IPS-NIHi7 (cell line): ENCODE data around the gene AFAP1.

Source experiments
- DNase-seq: peaks from one replicate; pipeline ENCODE4 v3.0.0; 2012; ENCODE audit warnings: mixed read lengths; ENCODE audit errors: extremely low spot score

AFAP1 gene

DNA sequence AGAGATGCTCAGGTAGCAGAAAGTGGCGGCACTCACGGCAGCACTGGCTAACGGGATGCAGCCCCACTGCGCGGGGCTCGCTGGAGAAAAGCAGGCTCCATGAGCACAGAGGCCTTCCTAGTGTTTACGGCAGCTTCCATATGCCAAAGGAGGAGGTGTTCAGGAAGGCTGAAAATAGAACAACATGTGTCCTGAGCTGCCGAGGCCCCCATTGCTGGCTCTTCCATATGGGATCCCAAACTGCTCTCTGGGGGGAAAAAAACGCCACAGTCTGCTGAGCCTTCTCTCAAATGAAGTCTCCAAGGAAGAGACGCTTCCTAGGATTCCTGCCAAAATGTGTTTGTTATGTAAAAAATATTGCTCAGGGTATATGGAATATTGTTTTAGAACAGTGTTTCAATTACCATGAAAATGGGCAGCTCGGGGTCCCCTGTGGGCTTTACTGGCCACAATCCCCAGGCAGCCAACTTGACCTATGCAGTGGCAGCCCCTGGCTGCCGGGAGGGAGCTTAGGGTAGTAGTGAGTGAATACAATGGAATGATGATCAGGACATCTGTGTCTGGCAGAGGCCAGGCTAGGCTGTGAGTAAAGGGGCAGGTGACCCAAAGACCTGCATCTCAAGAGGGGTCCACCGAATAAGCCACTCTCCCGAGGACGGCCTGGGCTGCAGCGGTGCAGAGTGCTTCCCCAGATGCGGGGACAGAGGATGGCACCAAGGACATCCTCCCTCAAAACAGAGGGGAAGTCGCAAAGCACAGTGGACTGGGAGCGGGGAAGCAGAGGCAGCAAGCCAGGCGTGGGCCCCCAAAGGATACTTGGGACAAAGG lies 170.1 kb downstream of the AFAP1 start:
- no peak for DNase-seq

DNA sequence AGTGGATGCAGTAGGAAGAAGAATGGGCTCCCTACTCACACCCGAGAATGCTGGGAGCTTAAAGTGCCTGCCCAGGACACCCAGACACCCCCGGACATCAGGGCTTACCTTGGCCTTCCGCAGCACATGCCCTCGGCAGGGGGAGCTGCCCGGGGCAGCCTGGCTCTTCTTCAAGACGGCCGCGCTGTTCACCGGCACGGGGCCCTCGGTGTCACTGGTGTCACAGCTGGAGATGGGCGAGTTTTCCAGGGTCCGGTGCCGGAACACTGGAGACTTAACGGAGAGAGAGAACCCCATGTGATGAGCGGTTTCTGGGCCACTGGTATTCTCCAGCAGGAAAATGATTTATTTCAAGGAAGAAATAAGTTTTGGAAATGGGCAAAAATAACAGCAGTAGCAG lies 170.9 kb downstream of the AFAP1 start:
- DNase-seq: no peak

DNA sequence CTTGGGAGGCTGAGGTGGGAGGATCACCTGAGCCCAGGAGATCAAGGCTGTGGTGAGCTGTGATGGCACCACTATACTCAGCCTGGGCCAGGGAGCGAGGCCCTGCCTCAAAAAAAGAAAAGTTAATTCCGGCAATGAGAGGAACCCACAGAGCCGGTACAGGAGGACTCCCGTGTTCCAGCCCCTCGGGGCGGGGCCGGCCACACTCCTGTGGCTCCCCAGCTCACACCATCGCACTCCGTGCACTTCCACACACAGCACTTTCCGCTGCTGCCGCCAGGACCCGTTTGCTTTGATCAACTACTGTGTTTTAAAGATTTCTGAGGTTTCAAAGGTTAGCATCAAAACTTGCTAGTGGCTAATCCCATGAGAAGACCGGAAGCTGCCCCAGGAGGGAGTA lies 171.7 kb downstream of the AFAP1 start:
- no peak for DNase-seq

DNA sequence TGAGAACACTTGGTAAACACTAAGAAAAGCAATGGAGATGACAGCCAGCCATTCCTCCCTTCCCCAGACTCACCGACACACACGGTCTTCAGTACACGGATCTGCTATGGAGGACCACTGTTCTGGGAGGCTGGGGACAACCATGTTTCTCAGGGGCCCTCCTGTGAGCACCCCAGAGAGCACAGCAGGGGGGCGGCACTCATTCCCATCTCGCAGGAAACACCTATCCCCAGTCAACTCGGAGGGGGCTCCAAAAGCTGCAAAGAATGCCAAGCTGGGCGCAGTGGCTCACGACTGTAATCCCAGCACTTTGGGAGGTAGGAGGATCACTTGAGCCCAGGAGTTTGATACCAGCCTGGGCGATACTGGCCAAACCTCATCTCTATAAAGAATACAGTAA lies 172.1 kb downstream of the AFAP1 start:
- no peak for DNase-seq

DNA sequence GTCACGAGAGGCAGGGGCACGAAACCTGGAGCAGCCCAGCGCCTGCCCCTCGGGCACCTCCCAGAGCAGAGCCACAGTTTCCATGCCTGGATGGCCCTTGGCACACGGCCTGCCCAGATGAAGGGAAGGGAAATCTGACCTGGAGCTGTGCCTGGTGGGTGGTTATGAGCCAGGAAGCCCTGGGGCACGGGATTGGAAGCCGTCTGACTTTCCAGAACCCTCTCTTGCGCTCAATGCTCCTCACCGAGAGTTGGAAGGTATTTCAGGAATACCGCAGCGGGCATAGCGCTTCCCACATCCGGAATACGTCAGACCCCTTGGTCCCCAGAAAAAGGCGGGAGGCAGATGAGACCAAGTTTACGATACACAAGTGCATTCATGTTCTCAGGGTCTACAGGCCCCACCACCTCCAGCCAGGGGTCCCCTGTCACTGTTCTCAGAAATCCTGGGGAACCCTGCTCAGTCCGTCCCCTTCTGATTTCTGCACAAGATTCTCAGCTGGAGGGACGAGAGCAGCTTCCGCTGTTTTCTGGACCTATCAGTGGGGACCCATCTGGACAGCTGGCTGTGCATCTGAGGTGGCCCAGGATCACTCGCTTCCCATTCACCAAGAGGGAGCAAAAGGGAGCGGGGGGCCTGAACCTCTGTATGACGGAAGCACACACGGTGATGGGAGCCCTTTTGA lies 172.9 kb downstream of the AFAP1 start:
- DNase-seq: no peak

DNA sequence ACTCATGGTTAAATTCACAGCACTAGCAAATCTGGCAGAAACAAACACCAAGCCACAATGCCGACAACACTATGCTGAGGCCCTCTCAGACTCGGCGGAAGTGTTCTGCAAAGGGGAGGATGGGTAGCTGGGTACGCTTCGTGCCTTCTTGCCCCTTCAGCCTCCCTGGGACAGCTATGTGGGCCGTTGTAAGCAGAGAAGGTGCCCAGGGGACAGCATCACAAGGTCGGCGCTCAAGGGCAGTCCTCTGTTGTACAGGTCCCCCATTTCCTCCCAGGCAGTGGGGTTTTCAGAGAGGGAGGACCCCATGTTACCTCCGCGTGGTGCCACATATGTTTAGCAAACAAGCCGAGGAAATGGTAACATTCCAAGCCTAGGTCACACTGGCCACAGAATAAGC lies 173.6 kb downstream of the AFAP1 start:
- DNase-seq: no peak

DNA sequence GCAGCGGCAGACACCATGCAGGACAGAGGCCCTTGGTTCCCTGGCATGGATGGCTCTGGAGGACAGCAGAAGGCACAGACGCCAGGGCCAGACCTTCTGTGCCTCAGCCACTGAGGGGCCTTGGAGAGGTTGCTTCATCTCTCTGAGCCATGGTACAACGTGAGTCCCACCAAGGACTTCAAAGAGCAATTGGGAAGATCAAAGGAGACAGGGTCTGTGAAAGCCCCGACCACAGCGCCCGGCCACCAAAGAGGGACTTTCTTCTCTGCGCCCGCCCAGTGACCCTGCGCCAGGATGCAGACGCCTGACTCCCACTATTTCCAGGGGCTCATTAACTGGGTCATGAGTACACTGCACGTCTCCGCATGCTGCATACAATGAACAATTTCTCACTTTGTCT lies 174.0 kb downstream of the AFAP1 start:
- DNase-seq: no peak

DNA sequence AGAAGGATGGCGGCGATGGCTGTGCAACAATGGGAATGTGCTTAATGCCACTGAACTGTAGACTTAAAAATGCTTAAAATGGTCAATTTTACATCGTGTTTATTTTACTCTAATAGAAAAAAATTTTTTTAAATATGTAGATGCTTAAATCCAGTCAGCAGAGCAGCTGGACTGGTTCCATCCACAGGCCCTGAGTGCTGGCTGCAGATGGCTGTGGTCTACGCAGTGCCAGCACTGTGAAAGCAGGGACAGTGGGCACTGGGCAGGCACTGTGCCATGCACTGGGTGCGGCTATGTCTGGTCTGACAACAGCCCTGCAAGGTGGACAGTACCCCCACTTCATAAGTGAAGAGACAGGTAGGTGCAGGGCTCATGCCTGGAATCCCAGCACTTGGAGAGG lies 175.2 kb downstream of the AFAP1 start:
- no peak for DNase-seq

DNA sequence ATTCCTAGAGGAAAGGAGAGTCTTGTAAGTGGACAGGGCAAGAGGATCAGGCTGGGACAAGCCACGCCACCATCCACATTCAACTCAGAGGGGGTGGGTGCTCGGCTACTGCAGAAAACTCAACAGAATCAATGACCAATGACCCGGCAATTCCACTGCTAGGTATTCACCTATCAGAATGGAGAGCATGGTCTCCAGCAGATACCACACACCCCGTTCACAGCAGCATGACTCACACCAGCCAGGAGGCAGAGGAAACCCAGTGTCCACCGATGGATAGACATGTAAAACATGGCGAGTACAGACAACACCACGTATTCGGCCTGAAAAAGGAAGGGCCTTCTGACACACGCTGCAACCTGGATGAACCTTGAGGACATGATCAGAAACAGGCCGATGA lies 175.9 kb downstream of the AFAP1 start:
- DNase-seq: peak; percentile 29

DNA sequence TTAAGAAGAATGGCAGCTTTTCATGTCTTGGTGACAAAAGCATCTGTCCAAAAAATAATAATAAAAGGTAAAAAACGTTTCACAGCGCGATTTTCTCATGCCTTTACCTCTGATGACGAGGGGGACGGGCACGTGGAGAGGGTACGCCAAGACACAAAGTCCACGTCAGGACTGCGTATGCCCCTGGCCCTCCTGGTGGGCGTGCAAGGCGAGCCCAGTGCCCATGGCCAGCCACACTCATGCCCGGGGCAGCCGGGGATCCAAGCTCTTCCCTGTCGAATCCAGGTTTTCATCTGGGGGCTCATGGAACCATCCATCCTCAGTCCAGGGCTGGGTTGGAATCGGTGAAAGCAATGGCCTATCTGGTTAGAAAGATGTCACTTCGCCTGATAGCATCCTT lies 176.6 kb downstream of the AFAP1 start:
- DNase-seq: no peak

DNA sequence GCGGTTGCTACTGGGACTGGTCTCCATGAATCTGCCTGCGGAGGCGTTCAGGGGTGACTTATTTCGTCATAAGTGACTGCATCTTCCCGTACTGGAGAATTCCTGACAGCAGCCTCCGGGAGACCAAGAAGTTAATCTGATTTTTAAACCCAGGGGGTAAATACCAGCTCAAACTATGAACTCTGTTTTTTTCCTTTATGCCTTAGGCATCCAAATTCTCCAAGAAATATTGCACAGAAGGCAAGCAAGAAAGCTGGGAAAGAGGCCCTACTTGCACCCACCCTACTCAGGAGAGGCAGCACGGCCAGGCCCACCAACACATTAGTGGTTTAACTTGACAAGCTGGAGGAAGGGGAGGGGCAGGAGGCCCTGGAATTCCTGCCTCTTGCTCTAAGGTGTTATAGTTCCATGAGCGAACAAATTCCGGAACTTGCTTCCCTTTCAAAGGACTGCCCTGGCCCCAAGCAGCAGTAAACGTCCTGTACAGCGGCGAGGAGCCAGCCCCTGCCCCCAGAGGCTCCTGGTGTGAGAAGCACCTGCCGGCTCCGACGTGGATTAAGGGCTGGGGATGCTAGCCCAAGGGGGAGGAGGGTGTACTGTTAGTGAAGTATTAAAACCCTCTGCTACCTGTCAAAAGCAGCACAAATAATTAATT lies 177.2 kb downstream of the AFAP1 start:
- no peak for DNase-seq

DNA sequence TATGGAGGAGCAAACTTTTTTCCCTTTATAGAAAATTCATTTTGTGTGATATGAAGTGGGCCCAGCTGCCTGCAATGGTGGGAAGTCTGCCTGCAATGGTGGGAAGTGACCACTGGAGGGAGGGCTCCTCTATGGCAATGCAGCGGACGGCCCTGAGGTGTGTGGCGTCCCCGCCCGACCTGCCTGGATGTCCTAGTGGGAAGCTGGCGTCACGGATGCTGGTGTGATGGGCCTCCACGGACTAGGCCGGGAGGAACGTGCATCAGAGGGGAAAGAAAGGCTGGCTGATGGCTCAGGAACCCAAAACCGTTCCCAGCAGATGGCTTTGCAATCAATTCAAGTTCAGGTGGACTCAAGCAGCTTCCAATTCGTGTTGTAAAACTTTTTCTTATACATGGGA lies 177.9 kb downstream of the AFAP1 start:
- peak; percentile 91 for DNase-seq

DNA sequence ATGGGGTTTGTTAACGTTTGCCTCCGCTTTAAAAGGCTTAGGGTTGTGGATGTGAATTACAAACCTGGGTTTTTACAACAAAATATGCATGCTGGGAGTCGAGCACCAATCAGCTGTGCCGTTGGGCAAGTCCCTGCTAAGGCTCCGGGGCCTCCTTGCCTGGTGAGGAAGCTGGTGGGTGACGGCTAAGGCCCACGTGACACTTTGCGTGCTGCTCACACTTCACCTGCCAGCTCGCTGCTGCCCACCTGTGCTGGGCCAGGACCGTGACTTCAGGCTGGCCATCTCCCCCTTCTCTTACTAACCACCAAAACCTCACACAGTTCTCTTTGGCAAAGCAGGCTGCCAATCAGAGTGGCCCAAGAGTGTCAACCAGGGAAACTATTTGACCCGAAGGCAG lies 178.3 kb downstream of the AFAP1 start:
- DNase-seq: no peak

DNA sequence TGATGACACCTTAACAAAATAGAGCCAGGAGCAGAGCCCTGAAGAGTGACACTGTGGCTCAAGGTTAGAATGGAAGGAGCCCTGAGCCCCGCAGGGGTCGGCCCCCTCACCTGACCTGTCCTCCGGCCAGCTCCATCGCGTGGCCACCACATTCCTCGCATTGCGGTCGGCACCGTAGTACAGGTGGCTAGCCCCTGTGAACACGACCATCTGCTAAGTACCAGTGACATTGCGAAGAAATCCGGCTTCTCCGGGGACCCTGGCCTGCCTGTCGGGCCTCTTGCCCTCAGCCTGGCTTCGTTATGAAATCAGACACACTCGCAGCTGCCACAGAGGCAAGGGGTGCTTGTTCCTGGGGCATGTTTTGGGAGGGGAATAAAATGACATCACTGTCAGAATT lies 179.0 kb downstream of the AFAP1 start:
- no peak for DNase-seq

DNA sequence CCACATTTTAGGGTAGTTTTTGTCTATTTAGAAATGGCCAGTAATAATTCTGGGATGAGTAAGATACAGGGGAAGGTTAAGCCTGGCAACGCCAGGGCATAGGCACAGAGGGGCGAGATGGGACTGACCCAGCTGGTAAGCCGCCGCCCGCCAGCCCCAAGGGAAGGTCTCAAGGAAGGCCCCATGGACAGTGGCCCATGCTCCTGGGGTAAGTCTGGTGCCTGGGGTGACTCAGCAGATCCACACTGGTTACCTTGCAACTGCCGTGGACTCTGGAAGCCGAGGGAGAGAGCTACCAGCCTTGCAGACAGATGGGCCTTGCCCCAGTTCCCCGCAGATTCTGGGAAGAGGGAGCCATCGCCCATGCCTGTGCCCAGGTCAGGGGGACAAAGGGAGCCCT lies 179.4 kb downstream of the AFAP1 start:
- DNase-seq: no peak

DNA sequence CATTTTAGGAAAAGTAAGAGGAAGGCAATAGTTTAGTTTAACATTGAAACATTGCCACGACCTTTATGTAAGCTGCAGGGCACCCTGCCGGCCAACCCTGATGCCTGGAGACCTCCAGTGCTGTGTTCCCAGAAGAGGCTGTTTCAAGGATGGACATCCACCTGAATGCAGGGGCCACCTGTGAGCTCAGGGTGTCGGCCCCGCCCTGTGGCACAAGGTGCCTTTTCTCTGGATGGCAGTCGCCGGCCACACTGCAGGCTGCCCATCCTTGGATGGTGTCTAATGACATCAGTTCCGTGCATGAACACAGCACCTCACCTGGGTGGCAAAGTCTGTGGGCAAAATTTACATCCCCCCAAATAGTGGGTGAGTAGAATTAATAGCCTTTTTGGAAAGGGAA lies 180.0 kb downstream of the AFAP1 start:
- DNase-seq: no peak

DNA sequence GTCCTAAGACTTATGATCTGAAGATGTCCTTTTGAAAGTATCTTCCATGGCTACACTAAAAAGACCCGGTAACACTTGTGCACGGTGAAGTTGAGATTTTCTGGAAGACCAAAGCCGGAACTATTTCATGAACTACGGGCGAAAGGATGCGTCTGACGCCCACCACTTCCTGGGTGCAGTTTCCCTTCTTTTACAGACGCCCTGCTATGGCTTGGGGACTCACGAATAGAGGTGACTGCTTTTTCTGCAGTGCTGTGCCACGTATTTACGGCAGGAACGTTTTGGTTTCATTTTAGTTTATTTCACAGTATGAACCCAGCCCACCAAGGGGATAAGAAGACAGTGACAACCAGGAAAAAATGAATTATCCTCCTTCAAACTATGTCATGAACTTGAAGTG lies 180.4 kb downstream of the AFAP1 start:
- no peak for DNase-seq

DNA sequence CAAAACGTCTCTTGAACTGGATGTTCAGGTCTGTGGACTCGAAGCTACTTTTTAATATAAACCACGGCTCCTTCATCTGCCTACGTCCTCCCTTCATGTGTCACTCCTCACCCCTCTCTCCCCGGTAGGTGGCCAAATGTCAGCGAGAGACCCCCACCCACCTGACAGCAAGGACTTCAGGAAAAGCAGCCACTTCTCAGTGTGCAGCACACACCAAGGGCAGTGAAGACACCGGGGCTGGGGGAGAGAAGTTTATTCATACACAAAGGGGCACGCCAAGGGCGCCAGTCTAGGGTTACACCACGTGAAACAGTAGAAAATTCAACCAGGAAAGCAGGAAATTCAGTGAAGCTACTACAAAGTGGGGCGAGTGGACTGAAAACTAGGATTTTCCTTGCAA lies 181.2 kb downstream of the AFAP1 start:
- DNase-seq: no peak

DNA sequence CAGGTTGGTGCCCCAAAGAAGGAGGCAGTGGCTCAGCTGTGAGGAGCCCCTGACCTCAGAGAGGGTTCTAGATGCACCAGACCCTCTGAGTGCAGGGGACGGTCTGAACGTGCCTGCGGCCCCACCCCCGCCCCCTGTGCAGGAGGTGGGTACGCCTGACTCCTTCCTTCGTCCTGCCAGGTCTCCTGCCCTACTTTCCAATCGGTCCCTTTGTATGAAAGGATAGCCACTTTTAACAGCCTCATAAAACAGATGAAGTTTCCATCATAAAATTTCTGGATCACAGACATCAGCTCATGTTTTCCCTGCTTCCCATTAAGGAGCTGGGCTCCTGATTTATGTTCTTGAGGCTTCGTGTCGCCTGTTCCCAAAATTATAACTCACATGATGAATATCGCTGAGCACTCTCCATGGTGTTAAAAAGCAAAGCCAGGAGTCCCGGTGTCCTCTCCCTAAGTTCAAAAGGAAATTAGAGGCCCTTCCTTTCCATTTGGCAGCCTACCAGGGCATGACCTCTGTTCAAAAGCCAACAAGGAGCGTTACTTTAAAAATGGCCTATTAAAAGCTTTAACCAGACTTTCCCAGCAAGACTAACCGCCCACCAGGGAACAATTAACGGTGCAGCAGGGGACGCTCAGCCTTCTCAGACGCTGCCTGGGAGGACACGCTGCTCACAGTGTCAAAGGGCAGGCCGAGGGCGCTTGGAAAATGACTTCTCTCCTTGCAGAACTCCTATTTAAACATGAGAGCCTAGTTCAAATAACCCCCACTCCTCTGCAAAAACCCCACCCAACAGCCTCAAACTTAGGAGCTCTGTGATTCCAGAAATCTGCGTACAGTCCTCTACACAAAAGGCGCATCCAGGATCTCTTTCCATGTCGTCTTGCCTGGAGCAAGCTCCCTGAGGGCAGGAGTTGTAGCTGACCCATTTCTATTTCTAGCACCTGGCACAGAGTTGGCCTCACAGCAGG lies 181.9 kb downstream of the AFAP1 start:
- no peak for DNase-seq

DNA sequence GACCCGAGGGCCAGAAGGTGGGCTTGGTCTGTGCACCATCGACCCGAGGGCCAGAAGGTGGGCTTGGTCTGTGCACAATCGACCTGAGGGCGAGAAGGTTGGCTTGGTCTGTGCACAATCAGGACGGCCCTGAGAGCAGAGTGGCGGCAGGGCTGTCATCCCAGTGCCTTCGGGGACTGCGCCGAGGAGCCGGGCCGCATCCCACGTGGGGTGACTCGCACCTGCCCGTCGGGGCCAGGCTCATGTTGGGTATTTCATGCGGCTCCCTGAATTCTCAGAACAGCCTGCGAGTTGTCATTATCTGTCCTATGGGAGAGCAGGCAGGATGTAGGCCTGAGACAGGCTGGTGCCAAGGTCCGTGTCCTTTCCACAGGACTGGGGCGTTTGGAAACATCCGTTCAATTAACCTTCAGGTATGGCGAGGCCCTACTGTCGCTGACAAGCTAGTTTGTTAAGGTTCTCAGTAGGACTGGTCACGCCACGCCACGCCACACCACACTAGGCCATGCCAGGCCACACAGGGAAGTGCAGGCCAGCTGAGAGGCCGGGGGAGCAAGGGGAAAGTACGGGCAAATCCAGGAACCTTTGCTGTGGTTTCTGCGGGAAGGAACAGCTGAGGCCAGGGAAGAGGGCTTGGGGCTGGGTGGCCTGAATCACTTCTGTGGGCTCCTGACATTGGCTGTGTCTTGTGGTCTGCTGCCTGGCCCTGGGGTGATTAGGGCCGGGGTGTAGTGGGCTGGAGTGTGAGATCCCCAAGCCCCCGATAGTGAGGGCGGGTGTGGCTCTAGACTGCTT lies 182.9 kb downstream of the AFAP1 start:
- no peak for DNase-seq

DNA sequence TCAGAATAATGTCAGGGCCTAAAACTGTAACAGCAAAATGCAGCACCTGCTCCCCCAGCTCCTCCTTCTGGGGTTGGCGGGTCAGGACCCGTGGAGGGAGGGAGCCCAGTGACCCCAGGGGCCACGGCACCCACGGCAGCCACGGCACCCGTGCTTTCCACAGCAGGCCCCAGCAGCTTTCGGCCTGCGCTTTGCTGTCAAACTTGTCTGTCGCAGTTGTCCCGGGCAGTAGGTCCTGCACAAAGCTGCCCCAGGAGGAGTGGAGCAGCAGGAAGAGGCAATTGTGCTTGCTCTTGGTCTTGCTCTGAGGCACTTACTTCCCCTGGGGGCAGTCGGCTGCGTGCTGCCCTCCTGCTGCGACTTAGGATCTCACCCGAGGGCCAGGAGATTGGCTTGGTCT lies 183.6 kb downstream of the AFAP1 start:
- DNase-seq: no peak
